ENCODE measurements around the gene SPRED1. TPM values are rescaled to one million over a fixed set of nuclear protein-coding genes. Genes with fewer than 3 reads are reported as not detected.

Gene SPRED1
- total and polyA plus RNA-seq, 2 of the 13 experiments (the other 11 are each of a cell fraction or from before 2014, with no cell fraction given): 3.8 to 9.6 TPM

DNA sequence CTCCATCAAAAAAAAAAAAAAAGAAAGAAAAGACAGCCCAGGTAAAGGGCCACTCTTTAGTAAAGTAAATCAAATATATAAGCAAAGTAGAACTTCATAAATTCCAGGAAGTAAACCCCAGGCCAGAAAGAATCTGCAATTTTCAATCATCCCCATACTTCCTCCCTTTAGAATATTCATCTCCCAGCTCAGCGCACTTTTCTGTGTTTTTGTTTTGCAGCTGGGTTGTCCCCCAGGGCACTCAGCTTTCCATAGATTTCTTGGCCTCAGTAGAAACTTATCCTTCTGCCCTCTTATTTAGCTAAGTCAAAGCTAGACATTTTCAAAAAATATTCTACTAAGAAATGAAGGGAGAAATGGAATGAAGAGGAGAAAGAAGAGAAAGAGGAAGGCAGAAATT, 24.0 kb upstream of the SPRED1 start:
- H3K4me1 ChIP-seq (ENCODE audit: insufficient read depth, low read length): no peaks in the 10 kb centered on the region
- DNase-seq (ENCODE audit: low spot score) (no peak), FAIRE-seq (no peak), ATAC-seq (no peak)
- WGBS (ENCODE audit: low lambda C conversion rate): 57% methylated on average over 1 of the region's 1 CpG
- H4K20me1 ChIP-seq (ENCODE audit: insufficient read depth, low read length): no peaks in the 10 kb centered on the region
- no TSS peak for BruUV-seq (replicated peaks)
- H3K9ac ChIP-seq (ENCODE audit: insufficient read depth, low read depth, low read length): no peak overlapping the region
- H3K27ac ChIP-seq (ENCODE audit: extremely low read length, insufficient read depth, low read length): no peak overlapping the region
- H3K79me2 ChIP-seq (ENCODE audit: insufficient read depth, low read length): no peaks in the 10 kb centered on the region
- H3K9me3 ChIP-seq (ENCODE audit: low read length): no peaks in the 10 kb centered on the region
- TF ChIP-seq TCF7 (IDR thresholded peaks at IDR 0.05; ENCODE audit: low read depth) (no peak), ATF7 (IDR thresholded peaks at IDR 0.05) (no peak), ATF7 (CRISPR knock-in tag; IDR thresholded peaks at IDR 0.05) (no peak), SP5 (CRISPR knock-in tag; IDR thresholded peaks at IDR 0.05; ENCODE audit: borderline replicate concordance, low read depth) (no peak), TAF15 (IDR thresholded peaks at IDR 0.05; ENCODE audit: low read depth, low read length, poor library complexity, severe bottlenecking) (no peak), TSC22D2 (CRISPR knock-in tag; IDR thresholded peaks at IDR 0.05; ENCODE audit: borderline replicate concordance) (no peak), SALL2 (CRISPR knock-in tag; IDR thresholded peaks at IDR 0.05) (no peak), HNRNPL (IDR thresholded peaks at IDR 0.05; ENCODE audit: low read depth, low read length) (no peak), HIVEP1 (CRISPR knock-in tag; IDR thresholded peaks at IDR 0.05) (no peak), TEAD2 (CRISPR knock-in tag; IDR thresholded peaks at IDR 0.05) (no peak), ZBTB39 (CRISPR knock-in tag; IDR thresholded peaks at IDR 0.05) (no peak), MTA1 (CRISPR knock-in tag; IDR thresholded peaks at IDR 0.05; ENCODE audit: borderline replicate concordance) (no peak), JDP2 (CRISPR knock-in tag; IDR thresholded peaks at IDR 0.05; ENCODE audit: borderline replicate concordance) (no peak), ZNF614 (CRISPR knock-in tag; IDR thresholded peaks at IDR 0.05; ENCODE audit: borderline replicate concordance) (no peak)
- TF ChIP-seq, protein P1, sequence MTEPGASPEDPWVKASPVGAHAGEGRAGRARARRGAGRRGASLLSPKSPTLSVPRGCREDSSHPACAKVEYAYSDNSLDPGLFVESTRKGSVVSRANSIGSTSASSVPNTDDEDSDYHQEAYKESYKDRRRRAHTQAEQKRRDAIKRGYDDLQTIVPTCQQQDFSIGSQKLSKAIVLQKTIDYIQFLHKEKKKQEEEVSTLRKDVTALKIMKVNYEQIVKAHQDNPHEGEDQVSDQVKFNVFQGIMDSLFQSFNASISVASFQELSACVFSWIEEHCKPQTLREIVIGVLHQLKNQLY (CRISPR knock-in tag; IDR thresholded peaks at IDR 0.05): no peak
- TF ChIP-seq, protein P2, sequence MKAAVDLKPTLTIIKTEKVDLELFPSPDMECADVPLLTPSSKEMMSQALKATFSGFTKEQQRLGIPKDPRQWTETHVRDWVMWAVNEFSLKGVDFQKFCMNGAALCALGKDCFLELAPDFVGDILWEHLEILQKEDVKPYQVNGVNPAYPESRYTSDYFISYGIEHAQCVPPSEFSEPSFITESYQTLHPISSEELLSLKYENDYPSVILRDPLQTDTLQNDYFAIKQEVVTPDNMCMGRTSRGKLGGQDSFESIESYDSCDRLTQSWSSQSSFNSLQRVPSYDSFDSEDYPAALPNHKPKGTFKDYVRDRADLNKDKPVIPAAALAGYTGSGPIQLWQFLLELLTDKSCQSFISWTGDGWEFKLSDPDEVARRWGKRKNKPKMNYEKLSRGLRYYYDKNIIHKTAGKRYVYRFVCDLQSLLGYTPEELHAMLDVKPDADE (CRISPR knock-in tag; IDR thresholded peaks at IDR 0.05): no peak
- TF ChIP-seq, protein P3, sequence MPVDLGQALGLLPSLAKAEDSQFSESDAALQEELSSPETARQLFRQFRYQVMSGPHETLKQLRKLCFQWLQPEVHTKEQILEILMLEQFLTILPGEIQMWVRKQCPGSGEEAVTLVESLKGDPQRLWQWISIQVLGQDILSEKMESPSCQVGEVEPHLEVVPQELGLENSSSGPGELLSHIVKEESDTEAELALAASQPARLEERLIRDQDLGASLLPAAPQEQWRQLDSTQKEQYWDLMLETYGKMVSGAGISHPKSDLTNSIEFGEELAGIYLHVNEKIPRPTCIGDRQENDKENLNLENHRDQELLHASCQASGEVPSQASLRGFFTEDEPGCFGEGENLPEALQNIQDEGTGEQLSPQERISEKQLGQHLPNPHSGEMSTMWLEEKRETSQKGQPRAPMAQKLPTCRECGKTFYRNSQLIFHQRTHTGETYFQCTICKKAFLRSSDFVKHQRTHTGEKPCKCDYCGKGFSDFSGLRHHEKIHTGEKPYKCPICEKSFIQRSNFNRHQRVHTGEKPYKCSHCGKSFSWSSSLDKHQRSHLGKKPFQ (CRISPR knock-in tag; IDR thresholded peaks at IDR 0.05; ENCODE audit: insufficient replicate concordance): no peak
- in situ Hi-C loops (cut with HindIII; ENCODE audit: extremely low pct_ligation_motif_present, low pct_unique_long_range_greater_than_20kb): no loop called here
- intact Hi-C loops (cut with micrococcal nuclease; ENCODE audit: unreplicated experiment): no loop called here
- POLR2A ChIA-PET: no interaction called here
- no peak overlapping the region for H3K4me2 ChIP-seq (ENCODE audit: low read depth, low read length)
- CTCF ChIA-PET (ENCODE audit: low intra/inter-chr PET ratio, low total read pairs): no interaction called here
- H2AFZ ChIP-seq (ENCODE audit: low read length): no peak overlapping the region
- H3K27me3 ChIP-seq (ENCODE audit: control insufficient read depth in 1 of 2, insufficient read depth in 2 of 2, low read length in 2 of 2): no peaks in the 10 kb centered on the region
- H3K36me3 ChIP-seq (replicated peaks in 1 of 2; ENCODE audit: control insufficient read depth in 1 of 2, insufficient read depth in 2 of 2, low read length in 2 of 2): no peaks in the 10 kb centered on the region
- H3K4me3 ChIP-seq (replicated peaks in 1 of 3; ENCODE audit: insufficient read depth in 1 of 3, low read depth in 2 of 3, low read length in 3 of 3): no peak overlapping the region

Data from HepG2 (cell line).